ENCODE results near the gene PARP11.

Gene PARP11

DNA sequence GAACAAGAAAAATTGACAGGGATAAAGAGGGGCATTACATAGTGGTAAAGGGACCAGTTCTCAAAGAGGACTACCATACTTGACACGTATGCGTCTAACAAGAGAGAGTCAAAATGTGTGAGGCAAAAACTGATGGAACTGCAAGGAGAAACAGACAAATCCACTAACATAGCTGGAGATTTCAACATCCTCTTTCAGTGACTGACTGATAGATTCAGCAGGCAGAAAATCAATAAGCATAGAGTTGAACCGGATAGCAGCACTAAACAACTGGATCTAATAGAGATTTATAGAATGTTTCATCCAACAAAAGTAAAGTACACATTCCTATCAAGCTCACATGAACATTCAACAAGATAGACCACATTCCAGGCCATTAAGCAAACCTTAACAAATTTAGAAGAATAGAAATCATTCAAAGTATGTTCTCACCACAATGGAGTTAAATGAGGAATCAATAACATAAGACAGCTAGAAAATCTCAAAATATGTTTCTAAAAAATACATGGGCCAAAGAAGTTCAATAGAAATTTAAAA lies 104.2 kb downstream of the PARP11 start:
- Histone ChIP-seq H3K4me3 (replicated peaks; ENCODE audit: insufficient read depth, low read length) (no peak overlapping the region), H3K27ac (replicated peaks) (no peak overlapping the region), H3K27me3 (ENCODE audit: insufficient read depth, poor library complexity, severe bottlenecking) (no peaks in the 10 kb centered on the region)
- no peak for DNase-seq (ENCODE audit: low read depth in 1 of 2, low spot score in 1 of 2)
- TF ChIP-seq, protein P1, sequence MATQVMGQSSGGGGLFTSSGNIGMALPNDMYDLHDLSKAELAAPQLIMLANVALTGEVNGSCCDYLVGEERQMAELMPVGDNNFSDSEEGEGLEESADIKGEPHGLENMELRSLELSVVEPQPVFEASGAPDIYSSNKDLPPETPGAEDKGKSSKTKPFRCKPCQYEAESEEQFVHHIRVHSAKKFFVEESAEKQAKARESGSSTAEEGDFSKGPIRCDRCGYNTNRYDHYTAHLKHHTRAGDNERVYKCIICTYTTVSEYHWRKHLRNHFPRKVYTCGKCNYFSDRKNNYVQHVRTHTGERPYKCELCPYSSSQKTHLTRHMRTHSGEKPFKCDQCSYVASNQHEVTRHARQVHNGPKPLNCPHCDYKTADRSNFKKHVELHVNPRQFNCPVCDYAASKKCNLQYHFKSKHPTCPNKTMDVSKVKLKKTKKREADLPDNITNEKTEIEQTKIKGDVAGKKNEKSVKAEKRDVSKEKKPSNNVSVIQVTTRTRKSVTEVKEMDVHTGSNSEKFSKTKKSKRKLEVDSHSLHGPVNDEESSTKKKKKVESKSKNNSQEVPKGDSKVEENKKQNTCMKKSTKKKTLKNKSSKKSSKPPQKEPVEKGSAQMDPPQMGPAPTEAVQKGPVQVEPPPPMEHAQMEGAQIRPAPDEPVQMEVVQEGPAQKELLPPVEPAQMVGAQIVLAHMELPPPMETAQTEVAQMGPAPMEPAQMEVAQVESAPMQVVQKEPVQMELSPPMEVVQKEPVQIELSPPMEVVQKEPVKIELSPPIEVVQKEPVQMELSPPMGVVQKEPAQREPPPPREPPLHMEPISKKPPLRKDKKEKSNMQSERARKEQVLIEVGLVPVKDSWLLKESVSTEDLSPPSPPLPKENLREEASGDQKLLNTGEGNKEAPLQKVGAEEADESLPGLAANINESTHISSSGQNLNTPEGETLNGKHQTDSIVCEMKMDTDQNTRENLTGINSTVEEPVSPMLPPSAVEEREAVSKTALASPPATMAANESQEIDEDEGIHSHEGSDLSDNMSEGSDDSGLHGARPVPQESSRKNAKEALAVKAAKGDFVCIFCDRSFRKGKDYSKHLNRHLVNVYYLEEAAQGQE (IDR thresholded peaks at IDR 0.05; ENCODE audit: insufficient replicate concordance, low read depth) = no peak
- TF ChIP-seq CTCF (IDR thresholded peaks at IDR 0.05; ENCODE audit: insufficient read depth, low read length) = no peak
- no peak for TF ChIP-seq SPI1 (IDR thresholded peaks at IDR 0.05; ENCODE audit: borderline replicate concordance, low read depth)
- TF ChIP-seq GABPA (IDR thresholded peaks at IDR 0.05; ENCODE audit: low read depth) = no peak
- no peak for TF ChIP-seq POLR2AphosphoS5 (IDR thresholded peaks at IDR 0.05; ENCODE audit: low read depth)

- H3K27ac ChIP-seq (replicated peaks) = no peak overlapping the region
- no peak overlapping the region for H3K4me3 ChIP-seq (replicated peaks; ENCODE audit: insufficient read depth, low read length)
- no peaks in the 10 kb centered on the region for H3K27me3 ChIP-seq (ENCODE audit: insufficient read depth, poor library complexity, severe bottlenecking)
- TF ChIP-seq SPI1 (IDR thresholded peaks at IDR 0.05; ENCODE audit: borderline replicate concordance, low read depth) = no peak
- TF ChIP-seq CTCF (IDR thresholded peaks at IDR 0.05; ENCODE audit: insufficient read depth, low read length) = no peak
- TF ChIP-seq POLR2AphosphoS5 (IDR thresholded peaks at IDR 0.05; ENCODE audit: low read depth) = no peak
- no peak for DNase-seq (ENCODE audit: low read depth in 1 of 2, low spot score in 1 of 2)
Measured at GRCh38 chr12:3761116-3761735, 112.0 kb downstream of the PARP11 start.

GRCh38 chr12:3759878-3760277 lies 113.3 kb downstream of the PARP11 start:
- TF ChIP-seq CTCF (IDR thresholded peaks at IDR 0.05; ENCODE audit: insufficient read depth, low read length) = no peak
- TF ChIP-seq SPI1 (IDR thresholded peaks at IDR 0.05; ENCODE audit: borderline replicate concordance, low read depth) = peak; percentile 93
- no peak overlapping the region for H3K4me3 ChIP-seq (replicated peaks; ENCODE audit: insufficient read depth, low read length)
- no peaks in the 10 kb centered on the region for H3K27me3 ChIP-seq (ENCODE audit: insufficient read depth, poor library complexity, severe bottlenecking)
- H3K27ac ChIP-seq (replicated peaks) = no peak overlapping the region
- DNase-seq (ENCODE audit: low read depth in 1 of 2, low spot score in 1 of 2) = peak in 1 of 2 experiments; percentile 21
